ENCODE measurements around the gene SYNDIG1.

Gene SYNDIG1

DNA sequence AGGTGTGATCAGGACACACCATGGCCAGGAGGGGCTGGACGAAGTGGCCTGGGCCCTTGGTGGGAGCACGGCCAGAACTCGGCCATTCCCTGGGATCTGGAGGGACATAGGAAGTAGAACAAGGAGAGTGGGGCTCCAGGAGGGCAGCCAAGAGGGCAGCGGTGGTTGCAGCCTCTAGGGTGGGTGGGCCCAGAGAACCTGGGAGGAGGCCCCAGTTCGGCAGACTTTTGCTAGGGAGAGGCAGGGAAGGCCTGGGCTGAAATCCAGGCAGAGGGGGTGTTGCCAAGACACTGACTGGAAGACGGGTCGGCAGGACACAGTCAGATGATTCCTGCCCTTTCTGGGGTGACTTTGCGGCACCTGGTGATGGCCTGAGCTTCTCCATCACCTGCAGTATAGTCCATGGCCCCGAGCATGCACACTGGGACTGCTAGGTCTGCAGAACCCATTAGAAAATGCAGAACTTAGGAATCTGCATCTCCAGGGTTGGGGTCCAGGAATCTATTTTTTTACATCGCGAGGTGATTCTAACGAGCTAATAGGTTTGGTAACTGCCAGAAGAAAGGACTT lies 224.8 kb downstream of the SYNDIG1 start:
- no peak for DNase-seq (ENCODE audit: low read depth)

DNA sequence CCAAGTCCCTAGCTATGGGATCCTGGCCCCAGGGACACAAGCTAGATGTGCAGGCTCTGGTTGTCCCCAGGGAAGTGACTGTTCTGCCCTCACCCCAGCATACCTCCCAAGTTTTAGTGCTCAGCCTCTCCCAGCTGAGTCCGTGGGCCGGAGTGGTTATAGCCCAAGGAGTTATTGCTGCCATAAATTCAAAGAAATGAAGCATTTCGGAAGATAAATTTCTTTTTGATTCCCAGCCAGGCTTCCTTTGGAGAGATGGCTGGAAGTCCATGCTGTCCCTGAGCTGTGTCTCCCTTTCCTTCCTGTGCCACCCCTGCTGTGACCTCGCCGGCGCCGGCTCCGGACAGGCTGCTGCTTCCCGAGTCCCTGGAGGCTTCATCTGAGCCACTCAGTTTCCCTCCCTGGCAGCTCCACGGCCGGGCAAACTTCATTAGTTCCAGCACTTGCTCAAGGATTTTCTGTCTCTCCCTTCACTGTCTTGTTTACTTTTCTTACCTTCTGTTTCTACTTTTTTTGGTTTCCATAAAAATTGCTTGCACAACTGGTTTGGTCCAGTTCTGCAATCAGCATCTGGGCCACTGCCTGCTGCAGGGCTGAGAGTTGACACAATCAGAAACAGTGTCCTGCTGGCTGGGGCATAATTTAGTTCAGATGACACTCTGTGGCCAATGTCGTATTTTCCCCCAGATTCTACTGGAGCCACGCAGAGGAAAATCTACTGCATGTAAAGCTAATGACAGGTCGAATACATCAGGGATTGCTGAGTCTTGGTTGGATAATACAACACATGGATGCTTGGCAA lies 225.5 kb downstream of the SYNDIG1 start:
- no peak for DNase-seq (ENCODE audit: low read depth)

- no peak for DNase-seq (ENCODE audit: low read depth)
Measured at GRCh38 chr20:24695529-24696225, 226.2 kb downstream of the SYNDIG1 start.

DNA sequence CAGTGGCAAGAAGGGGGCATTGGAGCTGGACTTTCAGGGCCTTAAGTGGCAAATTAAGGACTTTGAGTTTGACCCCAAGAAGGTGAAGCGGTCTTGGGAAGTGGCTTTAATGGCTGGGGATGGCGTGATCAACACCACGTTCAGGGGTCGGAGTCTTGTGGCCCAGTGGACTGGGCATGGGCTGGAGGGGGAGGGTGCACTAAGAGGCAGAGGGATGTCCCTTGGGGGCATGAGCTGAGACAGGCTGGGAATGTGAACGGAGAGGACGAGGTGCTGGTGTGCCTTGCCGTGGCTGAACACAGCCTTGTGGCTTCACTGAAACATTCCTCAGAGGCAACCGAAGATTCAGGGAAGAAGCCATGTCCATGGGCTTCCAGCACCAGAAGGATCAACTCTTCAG lies 227.0 kb downstream of the SYNDIG1 start:
- no peak for DNase-seq (ENCODE audit: low read depth)

DNA sequence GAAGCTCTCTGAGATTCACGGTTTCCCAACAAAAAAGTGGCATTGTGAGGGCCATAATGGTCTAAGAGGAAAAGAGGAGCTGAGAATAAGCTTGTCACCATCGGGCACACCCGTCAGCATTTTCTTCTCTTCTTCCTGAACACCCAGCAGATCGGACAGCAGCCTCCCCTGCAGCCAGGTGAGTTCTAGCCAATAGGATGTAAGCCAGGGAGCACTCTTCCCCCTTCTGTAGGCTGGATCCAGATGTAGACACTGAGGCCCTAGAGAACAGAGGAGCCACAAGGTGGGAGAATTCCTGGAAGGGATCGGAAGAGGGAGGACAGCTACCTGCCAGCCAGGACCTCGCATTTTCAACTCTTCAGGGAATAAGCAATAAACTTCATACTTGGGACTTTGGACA lies 228.0 kb downstream of the SYNDIG1 start:
- DNase-seq (ENCODE audit: low read depth): no peak

- DNase-seq (ENCODE audit: low read depth): no peak
Measured at GRCh38 chr20:24698189-24698588, 228.8 kb downstream of the SYNDIG1 start.

DNA sequence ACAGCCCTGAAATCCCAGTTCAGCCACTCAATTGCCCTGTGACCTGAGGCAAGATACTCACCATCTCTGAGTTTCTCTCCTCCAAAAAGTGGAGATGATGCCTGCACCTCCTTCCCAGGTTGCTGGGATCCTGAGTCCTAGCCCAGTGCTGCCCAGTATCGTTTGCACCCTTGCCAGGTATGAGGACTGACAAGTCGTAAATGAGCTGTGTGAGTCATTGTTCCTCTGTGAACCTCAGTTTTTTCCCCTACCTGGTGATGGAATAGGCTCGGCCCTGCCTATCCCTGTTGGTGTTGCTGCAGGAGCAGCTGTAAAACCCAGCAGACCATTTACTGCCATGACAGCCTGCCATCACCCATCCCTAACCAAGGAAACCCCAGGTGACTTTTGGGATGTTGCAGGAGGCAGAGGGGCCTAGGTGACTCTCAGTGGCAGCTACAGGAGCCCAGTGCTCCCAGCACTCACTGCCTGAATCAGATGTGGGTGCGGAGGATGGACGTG lies 229.3 kb downstream of the SYNDIG1 start:
- DNase-seq (ENCODE audit: low read depth): no peak

DNA sequence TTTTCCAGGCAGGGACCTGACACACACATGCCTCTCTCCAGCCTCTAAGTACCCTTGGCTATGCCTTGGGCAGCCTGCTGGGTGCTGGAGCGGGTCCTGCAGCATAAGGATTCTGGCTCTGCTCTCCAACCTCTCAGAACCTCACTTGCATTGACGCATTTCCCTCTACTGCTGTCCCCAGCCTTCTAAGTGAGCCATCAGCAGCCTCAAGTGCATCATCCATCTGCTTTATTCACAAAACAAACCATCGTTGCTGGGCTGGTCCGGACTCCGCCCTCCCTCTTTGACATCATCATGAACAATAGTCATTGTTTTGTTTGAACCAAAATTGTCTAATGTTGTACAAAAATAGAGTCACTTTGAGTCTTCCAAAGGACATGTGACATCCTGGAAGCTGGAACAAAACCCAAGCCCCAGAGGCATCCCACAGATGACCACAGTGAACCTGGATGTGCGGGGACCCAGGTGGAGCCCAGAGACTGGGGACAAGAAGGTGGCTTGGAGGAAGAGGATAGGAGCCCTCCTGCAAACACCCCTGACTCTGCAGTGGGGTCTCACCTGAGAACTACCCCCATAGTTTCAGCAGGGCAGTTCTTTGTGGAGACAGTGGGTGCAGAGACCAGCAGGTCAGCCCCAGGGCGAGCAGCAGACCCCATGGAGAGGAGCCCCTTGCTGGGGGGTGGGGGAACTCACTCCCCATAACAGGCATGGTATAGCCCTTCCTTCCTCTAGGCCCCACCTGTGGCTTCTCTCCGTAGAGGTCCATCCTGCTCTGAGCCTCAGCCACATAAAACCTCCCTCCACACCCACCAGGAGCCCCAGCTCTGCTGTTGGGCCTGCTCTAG lies 230.1 kb downstream of the SYNDIG1 start:
- no peak for DNase-seq (ENCODE audit: low read depth)

- no peak for DNase-seq (ENCODE audit: low read depth)
Measured at GRCh38 chr20:24700166-24700860, 230.9 kb downstream of the SYNDIG1 start.

GRCh38 chr20:24701027-24701426 lies 231.6 kb downstream of the SYNDIG1 start:
- no peak for DNase-seq (ENCODE audit: low read depth)

DNA sequence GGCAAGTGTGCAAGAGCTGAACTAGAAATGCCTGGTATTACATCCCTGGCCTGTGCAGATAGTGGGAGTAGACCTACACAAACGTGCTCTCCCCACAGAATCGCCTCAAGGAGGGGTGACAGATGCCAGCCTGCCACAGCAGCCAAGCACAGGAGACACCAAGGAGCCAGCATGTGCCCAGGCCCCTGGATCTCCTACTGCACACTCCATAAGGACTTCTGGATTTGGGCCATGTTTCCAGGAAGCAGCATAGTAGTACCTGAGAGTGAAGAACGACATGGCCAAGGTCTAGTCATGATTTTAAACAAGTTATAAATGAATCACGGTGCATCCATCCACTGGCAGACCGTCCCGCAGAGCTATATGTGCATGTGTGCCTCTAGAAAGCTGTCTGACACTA lies 232.2 kb downstream of the SYNDIG1 start:
- DNase-seq (ENCODE audit: low read depth): no peak

DNA sequence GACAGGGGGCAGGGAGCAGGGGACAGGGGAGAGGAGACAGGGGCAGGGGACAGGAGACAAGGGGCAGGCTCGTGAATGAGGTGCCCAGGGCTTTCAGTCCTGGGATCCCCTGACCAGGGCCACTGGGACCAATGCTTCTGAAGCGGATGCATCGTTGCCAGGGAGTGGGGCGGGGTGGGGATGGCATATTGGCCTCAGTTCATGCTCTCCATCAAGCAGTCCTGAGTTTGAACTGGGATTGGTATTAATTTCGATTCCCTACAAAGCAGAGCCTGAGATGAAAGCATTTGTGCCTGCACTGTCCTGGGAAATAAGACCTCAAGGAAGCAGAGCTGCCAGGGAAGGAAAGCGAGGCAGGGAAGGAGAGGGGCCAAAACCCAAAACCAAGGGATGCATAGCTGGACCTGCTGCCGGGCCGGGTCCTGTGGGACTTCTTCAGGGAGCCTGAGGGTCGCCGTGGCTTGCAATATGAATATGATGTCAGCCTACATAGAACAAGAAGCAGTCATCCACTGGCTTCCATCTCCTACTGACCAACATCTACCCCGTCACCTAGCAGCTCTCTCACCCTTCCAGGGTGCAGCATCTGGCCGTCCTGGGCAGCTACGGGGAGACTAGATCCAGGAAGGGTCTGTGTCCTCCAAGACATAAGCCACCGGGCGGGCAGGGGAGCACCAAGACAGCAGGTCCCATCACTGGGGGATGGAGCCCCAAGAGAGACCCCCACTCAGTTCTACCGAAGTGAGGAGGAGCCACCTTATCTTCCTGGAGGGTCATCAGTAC lies 233.3 kb downstream of the SYNDIG1 start:
- DNase-seq (ENCODE audit: low read depth): no peak

GRCh38 chr20:24703284-24703610 lies 233.8 kb downstream of the SYNDIG1 start:
- no peak for DNase-seq (ENCODE audit: low read depth)

DNA sequence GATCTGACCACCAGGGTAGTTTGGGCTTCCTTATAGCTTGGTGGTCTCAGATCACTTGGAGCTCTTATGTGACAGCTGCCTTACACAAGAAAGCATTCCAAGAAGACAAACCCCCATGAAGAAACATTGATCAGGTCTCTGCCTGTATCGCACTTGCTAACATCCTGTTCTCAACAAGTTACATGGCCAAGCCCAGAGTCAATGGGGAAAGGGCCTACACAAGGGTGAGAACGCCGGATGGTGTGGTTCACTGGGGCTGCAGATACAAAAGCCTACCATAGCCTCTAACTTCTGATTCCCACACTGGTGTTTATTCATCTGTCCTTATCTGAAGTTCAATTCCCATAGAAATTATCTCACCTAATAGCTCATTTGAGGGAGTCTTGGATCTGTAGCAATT lies 235.5 kb downstream of the SYNDIG1 start:
- no peak for DNase-seq (ENCODE audit: low read depth)

DNA sequence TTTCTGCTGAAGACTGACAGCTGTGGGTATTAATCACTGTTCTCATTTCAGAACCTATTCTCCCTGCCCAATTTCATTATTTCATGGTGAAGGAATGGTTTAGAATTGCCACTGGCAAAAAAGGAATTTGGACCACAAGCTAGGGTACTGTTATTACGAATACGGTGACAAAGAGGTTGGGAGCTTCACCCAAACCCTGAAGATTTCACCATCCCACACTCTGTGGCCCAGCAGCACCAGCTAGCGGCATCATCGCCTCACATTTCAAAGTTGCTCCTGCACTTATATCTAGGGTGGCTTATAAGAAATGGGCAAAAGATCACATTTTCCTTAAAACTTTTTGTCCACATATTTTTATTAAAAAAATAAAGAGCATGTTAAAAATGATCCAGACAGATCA lies 236.1 kb downstream of the SYNDIG1 start:
- DNase-seq (ENCODE audit: low read depth): no peak

DNA sequence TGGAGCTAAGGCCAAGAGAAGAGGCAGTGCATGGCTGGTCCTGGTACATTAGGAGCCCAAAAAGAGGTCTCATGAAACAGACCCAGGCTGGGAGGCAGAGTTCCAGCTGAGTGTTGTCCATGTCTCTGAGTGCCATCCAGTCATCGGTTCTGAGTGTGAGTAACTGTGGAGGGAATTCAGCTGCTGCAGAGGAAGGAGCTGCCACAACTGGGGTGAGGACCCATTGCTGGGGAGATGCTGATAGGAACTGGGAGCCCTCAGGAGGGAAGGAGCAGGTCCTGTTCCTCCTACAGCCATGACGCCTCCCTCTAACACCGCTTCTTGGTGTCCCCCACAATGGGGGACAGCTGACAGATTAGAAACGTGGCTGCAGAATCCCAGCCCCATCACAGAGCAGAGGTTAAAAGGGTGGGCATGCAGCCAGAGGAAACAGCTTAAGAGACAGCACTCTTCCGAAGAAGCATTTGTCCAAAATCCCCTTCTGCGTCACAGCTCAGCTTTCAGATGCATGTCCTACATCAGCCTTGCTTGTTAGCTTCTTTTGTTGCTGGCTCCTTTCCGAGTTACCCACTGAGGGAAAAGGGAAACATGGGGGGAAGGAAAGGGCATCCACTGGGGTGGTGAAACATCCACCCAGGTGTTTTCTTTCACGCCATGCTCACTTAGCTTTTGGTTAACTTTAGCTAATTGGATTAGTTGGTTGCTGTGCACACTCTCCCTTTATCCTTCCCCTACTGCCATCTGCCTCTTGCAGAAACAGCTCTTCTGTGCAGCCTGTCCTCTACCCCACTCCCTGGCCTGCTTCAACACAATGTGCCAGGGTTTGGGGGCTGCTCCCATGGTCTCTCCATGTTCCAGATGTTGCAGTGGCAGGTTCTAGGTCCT lies 239.2 kb downstream of the SYNDIG1 start:
- DNase-seq (ENCODE audit: low read depth): no peak

Measured in activated T-helper 1 cell treated with Interleukin-2 at 50 U/mL for 16 hours (primary cell).